NB4 (cell line): ENCODE data around the gene SMAD4.

Experiments used
- DNase-seq: peaks from one replicate; pipeline ENCODE4 v3.0.0; 2010; ENCODE audit warnings: low read depth
- H3K4me3 ChIP-seq: one replicate; pipeline ENCODE4 v1.5.1; 2011; ENCODE audit warnings: mild to moderate bottlenecking, low read depth, low read length, moderate library complexity
- MYC ChIP-seq: IDR thresholded peaks from 2 replicates; pipeline ENCODE4 v1.6.1; 2011; ENCODE audit warnings: low read depth, low read length
- POLR2A ChIP-seq: IDR thresholded peaks from 2 replicates; pipeline ENCODE4 v1.6.1; 2011; ENCODE audit warnings: mild to moderate bottlenecking; ENCODE audit not compliant: insufficient read length; ENCODE audit errors: extremely low read depth
- TF ChIP-seq, protein P1 (sequence below): IDR thresholded peaks from 2 replicates; pipeline ENCODE4 v1.6.1; 2011; ENCODE audit warnings: low read depth, low read length
- TF ChIP-seq, protein P2 (sequence below): IDR thresholded peaks from one replicate; pipeline ENCODE4 v1.5.1; 2012; ENCODE audit warnings: low read depth, low read length

The SMAD4 gene

GRCh38 chr18:51077217-51077616, 47.2 kb downstream of the SMAD4 start:
- no peak for DNase-seq
- TF ChIP-seq, protein P1, sequence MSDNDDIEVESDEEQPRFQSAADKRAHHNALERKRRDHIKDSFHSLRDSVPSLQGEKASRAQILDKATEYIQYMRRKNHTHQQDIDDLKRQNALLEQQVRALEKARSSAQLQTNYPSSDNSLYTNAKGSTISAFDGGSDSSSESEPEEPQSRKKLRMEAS = no peak
- TF ChIP-seq, protein P2, sequence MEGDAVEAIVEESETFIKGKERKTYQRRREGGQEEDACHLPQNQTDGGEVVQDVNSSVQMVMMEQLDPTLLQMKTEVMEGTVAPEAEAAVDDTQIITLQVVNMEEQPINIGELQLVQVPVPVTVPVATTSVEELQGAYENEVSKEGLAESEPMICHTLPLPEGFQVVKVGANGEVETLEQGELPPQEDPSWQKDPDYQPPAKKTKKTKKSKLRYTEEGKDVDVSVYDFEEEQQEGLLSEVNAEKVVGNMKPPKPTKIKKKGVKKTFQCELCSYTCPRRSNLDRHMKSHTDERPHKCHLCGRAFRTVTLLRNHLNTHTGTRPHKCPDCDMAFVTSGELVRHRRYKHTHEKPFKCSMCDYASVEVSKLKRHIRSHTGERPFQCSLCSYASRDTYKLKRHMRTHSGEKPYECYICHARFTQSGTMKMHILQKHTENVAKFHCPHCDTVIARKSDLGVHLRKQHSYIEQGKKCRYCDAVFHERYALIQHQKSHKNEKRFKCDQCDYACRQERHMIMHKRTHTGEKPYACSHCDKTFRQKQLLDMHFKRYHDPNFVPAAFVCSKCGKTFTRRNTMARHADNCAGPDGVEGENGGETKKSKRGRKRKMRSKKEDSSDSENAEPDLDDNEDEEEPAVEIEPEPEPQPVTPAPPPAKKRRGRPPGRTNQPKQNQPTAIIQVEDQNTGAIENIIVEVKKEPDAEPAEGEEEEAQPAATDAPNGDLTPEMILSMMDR = no peak
- no peak for TF ChIP-seq POLR2A
- no peak for TF ChIP-seq MYC
- no peak overlapping the region for H3K4me3 ChIP-seq

GRCh38 chr18:51078026-51078425, 48.0 kb downstream of the SMAD4 start:
- TF ChIP-seq POLR2A (no peak), MYC (no peak)
- TF ChIP-seq, protein P1 = no peak
- TF ChIP-seq, protein P2 = no peak
- no peak for DNase-seq

GRCh38 chr18:51082571-51083267, 52.7 kb downstream of the SMAD4 start:
- TF ChIP-seq MYC = no peak
- TF ChIP-seq, protein P2 = no peak
- TF ChIP-seq POLR2A = no peak
- TF ChIP-seq, protein P1 = no peak
- DNase-seq = no peak
- H3K4me3 ChIP-seq = no peak overlapping the region

More at GRCh38 chr18:51078026-51078425, 48.0 kb downstream of the SMAD4 start:
- H3K4me3 ChIP-seq = no peak overlapping the region

DNA sequence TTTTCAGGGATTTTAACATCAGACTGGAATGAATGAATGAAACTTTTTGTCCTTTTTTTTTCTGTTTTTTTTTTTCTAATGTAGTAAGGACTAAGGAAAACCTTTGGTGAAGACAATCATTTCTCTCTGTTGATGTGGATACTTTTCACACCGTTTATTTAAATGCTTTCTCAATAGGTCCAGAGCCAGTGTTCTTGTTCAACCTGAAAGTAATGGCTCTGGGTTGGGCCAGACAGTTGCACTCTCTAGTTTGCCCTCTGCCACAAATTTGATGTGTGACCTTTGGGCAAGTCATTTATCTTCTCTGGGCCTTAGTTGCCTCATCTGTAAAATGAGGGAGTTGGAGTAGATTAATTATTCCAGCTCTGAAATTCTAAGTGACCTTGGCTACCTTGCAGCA, 53.4 kb downstream of the SMAD4 start:
- no peak overlapping the region for H3K4me3 ChIP-seq
- no peak for DNase-seq
- TF ChIP-seq, protein P1 = no peak
- TF ChIP-seq, protein P2 = no peak
- TF ChIP-seq MYC = no peak
- no peak for TF ChIP-seq POLR2A

- TF ChIP-seq MYC = no peak
- TF ChIP-seq, protein P2 = no peak
- TF ChIP-seq POLR2A = no peak
- TF ChIP-seq, protein P1 = no peak
- H3K4me3 ChIP-seq = no peak overlapping the region
- no peak for DNase-seq
These were observed 58.4 kb downstream of the SMAD4 start for GRCh38 chr18:51088410-51088809.
